Calu3 (cell line): Measurements from ENCODE around the gene PCGF2. TPM values are rescaled to one million over a fixed set of nuclear protein-coding genes. Genes with fewer than 3 reads are reported as not detected.

Experiments
- BruUV-seq: library from RNA; stranded (reverse); fragments of 400-500 nt; replicated peaks from 2 replicates; lab custom pipeline; 2021; lab: Mats Ljungman, UMichigan
- CTCF ChIA-PET: fragments of 300-600 bp; sonication (Branson Sonifier 250); formaldehyde crosslinking; loops from one replicate; lab custom pipeline; 2022; ENCODE audit warnings: antibody characterized with exemption; lab: Charles Lee
- DNase-seq: peaks from one replicate; pipeline ENCODE4 v3.0.0; 2022
- H3K27ac Mint-ChIP-seq: one replicate; pipeline ENCODE4 v1.8.0; 2022; ENCODE audit warnings: mixed read lengths; ENCODE audit not compliant: unreplicated experiment
- H3K27me3 Mint-ChIP-seq: one replicate; pipeline ENCODE4 v1.8.0; 2022; ENCODE audit warnings: mixed read lengths; ENCODE audit not compliant: unreplicated experiment
- H3K36me3 Mint-ChIP-seq: one replicate; pipeline ENCODE4 v1.8.0; 2022; ENCODE audit warnings: mild to moderate bottlenecking, moderate library complexity, mixed read lengths; ENCODE audit not compliant: insufficient read depth, unreplicated experiment
- H3K4me1 Mint-ChIP-seq: one replicate; pipeline ENCODE4 v1.8.0; 2022; ENCODE audit warnings: mild to moderate bottlenecking, low read depth, mixed read lengths; ENCODE audit not compliant: unreplicated experiment
- H3K4me3 Mint-ChIP-seq: one replicate; pipeline ENCODE4 v1.8.0; 2022; ENCODE audit warnings: mild to moderate bottlenecking, low read depth, moderate library complexity, mixed read lengths; ENCODE audit not compliant: unreplicated experiment
- H3K9me3 Mint-ChIP-seq: one replicate; pipeline ENCODE4 v1.8.0; 2022; ENCODE audit warnings: low read depth, mixed read lengths; ENCODE audit not compliant: unreplicated experiment
- intact Hi-C: fragments of 100-400 bp; cut with micrococcal nuclease; formaldehyde crosslinking; loops from one replicate; pipeline ENCODE4 v1.10.0; 2022; ENCODE audit not compliant: unreplicated experiment
- microRNA-seq: library from miRNA; unstranded; fragments of <30 nt; microRNA quantifications from one replicate; pipeline ENCODE4 v1.2.0, GENCODE V29; 2022
- total RNA-seq: library from RNA; stranded (reverse); gene quantifications from 2 replicates; pipeline ENCODE4 v1.2.3, GENCODE V29; 2022
- TF ChIP-seq, protein P1 (sequence below): fragments of 200-600 bp; IDR thresholded peaks from one replicate; pipeline ENCODE4 v1.8.0; 2022; ENCODE audit warnings: antibody characterized with exemption; ENCODE audit not compliant: unreplicated experiment

PCGF2 gene
- total RNA-seq, 1 experiment from 2014 or later, result 205 TPM

DNA sequence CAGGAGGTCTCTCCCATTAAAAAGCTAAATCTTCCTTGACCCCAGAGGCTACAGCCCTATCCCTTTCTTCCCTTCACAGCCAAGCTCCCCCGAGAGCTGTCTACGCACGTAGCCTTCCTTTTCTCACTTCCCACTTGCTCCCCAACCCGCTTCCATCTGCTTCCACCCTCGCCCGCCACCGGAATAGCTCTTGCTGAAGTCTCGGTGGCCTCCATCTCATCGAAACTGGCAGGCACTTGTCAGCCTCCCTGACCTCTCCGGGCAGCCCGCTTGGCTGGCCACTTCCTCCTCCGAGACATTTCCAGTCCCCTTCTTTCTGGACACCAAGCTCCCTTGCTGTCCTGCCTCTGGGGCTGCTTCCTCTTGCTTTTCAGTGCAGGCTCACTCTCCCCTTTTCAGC lies 62.6 kb downstream of the PCGF2 start:
- no TSS peak for BruUV-seq
- Mint-ChIP-seq H3K4me3 (no peak overlapping the region), H3K36me3 (no peaks in the 10 kb centered on the region), H3K27me3 (peaks cover 46% of the 10 kb centered on the region), H3K9me3 (no peaks in the 10 kb centered on the region), H3K27ac (no peak overlapping the region), H3K4me1 (no peaks in the 10 kb centered on the region)
- CTCF ChIA-PET, result interaction anchor here (0.6 to 1.7 kb wide), 8 partner anchors 8 to 241 kb away, joined by 3 to 6 read pairs (median 3); partner anchors contain the start of gene EPOP
- intact Hi-C loops, result no loop called here
- no peak for DNase-seq
- TF ChIP-seq, protein P1, sequence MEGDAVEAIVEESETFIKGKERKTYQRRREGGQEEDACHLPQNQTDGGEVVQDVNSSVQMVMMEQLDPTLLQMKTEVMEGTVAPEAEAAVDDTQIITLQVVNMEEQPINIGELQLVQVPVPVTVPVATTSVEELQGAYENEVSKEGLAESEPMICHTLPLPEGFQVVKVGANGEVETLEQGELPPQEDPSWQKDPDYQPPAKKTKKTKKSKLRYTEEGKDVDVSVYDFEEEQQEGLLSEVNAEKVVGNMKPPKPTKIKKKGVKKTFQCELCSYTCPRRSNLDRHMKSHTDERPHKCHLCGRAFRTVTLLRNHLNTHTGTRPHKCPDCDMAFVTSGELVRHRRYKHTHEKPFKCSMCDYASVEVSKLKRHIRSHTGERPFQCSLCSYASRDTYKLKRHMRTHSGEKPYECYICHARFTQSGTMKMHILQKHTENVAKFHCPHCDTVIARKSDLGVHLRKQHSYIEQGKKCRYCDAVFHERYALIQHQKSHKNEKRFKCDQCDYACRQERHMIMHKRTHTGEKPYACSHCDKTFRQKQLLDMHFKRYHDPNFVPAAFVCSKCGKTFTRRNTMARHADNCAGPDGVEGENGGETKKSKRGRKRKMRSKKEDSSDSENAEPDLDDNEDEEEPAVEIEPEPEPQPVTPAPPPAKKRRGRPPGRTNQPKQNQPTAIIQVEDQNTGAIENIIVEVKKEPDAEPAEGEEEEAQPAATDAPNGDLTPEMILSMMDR, result no peak

Small RNA genes lying within 50 kb of the gene (microRNA-seq; reads per million reads assigned to microRNA genes)
- 13.0 reads per million, percentile 37 among the genes with 10 or more reads in this experiment for gene MIR4726
- gene MIR4734, result 2.8 reads per million

Other genes with a start within 250 kb of the PCGF2 start
- 46.6 and 46.7 TPM in 2 replicates for gene SRCIN1, start 142.4 kb downstream of the PCGF2 start, total RNA-seq
- gene EPOP, start 73.4 kb downstream of the PCGF2 start, total RNA-seq, result 15.3 and 20.9 TPM in 2 replicates
- gene MLLT6, start 43.1 kb downstream of the PCGF2 start, total RNA-seq, result 463 and 498 TPM in 2 replicates
- 101 and 109 TPM in 2 replicates for gene CISD3, start 18.0 kb downstream of the PCGF2 start, total RNA-seq
- gene PSMB3, start 4.4 kb upstream of the PCGF2 start, total RNA-seq, result 893 and 935 TPM in 2 replicates
- gene PIP4K2B, start 51.2 kb upstream of the PCGF2 start, total RNA-seq, result 101 and 120 TPM in 2 replicates
- 77.8 and 78.9 TPM in 2 replicates for gene CWC25, start 77.0 kb upstream of the PCGF2 start, total RNA-seq
- gene RPL23, start 105.4 kb upstream of the PCGF2 start, total RNA-seq, result 3,443 and 3,829 TPM in 2 replicates
- 479 and 558 TPM in 2 replicates for gene LASP1, start 121.7 kb upstream of the PCGF2 start, total RNA-seq
- gene FBXO47, start 219.1 kb upstream of the PCGF2 start, total RNA-seq, result not detected in 2 replicates